Right atrium auricular region (tissue), 2 donors: ENCODE data around the gene HSF5. TPM values are rescaled to one million over a fixed set of nuclear protein-coding genes. Genes with fewer than 3 reads are reported as not detected.

Experiments used
- DNase-seq: peaks from one replicate; pipeline ENCODE4 v3.0.0-alpha.2; 2019; ENCODE audit warnings: low spot score
- H3K27ac ChIP-seq, 2 donors: fragments of 200-600 bp; sonication (generic); 1 replicate in 1 of 2; 2 replicates in 1 of 2; pipeline ENCODE4 v1.5.1; 2016 to 2019
- H3K27me3 ChIP-seq, 2 donors: fragments of 200-600 bp; sonication (generic); one replicate each; pipeline versions ENCODE4 v1.5.1 to v1.6.0; 2017 to 2019
- H3K36me3 ChIP-seq: fragments of 200-600 bp; sonication (generic); one replicate; pipeline ENCODE4 v1.5.1; 2016
- H3K4me1 ChIP-seq, 2 donors: fragments of 200-600 bp; sonication (generic); one replicate each; pipeline versions ENCODE4 v1.5.1 to v1.6.0; 2017 to 2019
- H3K4me3 ChIP-seq, 2 donors: fragments of 200-600 bp; sonication (generic); 1 replicate in 1 of 2; 2 replicates in 1 of 2; pipeline ENCODE4 v1.5.1; 2017 to 2019; ENCODE audit warnings: mild to moderate bottlenecking in 1 of 2, moderate library complexity in 1 of 2
- H3K9me3 ChIP-seq, 2 donors: fragments of 200-600 bp; sonication (generic); one replicate each; pipeline ENCODE4 v1.5.1; 2019
- total RNA-seq, 2 donors: library from RNA; depleted of rRNA; stranded (reverse); fragments of >200 nt; gene quantifications; one replicate each; pipeline ENCODE4 v1.1.0, GENCODE V29; 2016
- TF ChIP-seq, protein P1 (sequence below), 2 donors: fragments of 200-600 bp; sonication (generic); IDR thresholded peaks; one replicate each; pipeline ENCODE4 v1.5.1; 2019; ENCODE audit warnings: antibody characterized with exemption in 2 of 2

The HSF5 gene
- total RNA-seq, 2 donors from 2014 or later, result 0.08 TPM; not detected in 1

DNA sequence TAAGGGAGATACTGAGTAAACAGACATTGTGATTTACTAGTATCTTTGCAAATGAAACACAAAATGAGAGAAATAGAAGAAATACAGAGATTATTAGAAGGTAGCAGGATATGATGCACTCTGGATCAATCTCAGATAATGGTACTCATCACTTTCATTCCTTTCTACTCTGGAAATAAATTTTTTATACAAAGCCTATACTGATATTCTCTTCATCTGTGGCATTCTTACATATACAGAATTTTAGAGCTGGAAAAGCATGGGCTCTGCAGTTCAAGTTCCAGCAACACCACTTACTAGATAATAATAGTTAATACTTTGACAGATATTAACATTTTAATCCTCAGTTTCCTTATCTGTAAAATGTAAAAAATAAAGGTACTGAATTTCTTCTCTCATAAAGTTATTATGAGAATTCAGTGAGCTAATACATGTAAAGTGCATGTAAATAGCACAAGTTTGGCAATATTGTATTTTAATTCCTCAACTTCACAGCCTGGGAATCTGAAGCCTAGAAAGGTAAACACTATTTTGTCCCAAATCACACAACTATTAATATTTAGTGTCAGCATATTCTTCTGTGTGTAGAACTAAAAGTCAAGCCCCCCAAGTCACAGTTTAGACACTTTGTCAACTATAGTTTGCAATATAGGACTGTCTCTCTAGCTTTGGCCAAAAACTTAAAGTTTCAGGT is 77.3 kb downstream of the HSF5 start:
- no peaks in the 10 kb centered on the region for H3K36me3 ChIP-seq
- H3K4me1 ChIP-seq, result no peaks in the 10 kb centered on the region
- TF ChIP-seq, protein P1, sequence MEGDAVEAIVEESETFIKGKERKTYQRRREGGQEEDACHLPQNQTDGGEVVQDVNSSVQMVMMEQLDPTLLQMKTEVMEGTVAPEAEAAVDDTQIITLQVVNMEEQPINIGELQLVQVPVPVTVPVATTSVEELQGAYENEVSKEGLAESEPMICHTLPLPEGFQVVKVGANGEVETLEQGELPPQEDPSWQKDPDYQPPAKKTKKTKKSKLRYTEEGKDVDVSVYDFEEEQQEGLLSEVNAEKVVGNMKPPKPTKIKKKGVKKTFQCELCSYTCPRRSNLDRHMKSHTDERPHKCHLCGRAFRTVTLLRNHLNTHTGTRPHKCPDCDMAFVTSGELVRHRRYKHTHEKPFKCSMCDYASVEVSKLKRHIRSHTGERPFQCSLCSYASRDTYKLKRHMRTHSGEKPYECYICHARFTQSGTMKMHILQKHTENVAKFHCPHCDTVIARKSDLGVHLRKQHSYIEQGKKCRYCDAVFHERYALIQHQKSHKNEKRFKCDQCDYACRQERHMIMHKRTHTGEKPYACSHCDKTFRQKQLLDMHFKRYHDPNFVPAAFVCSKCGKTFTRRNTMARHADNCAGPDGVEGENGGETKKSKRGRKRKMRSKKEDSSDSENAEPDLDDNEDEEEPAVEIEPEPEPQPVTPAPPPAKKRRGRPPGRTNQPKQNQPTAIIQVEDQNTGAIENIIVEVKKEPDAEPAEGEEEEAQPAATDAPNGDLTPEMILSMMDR (IDR thresholded peaks at IDR 0.05), result no peak
- H3K9me3 ChIP-seq, result no peaks in the 10 kb centered on the region
- H3K4me3 ChIP-seq, result no peak overlapping the region
- no peaks in the 10 kb centered on the region for H3K27me3 ChIP-seq
- no peak overlapping the region for H3K27ac ChIP-seq
- no peak for DNase-seq

DNA sequence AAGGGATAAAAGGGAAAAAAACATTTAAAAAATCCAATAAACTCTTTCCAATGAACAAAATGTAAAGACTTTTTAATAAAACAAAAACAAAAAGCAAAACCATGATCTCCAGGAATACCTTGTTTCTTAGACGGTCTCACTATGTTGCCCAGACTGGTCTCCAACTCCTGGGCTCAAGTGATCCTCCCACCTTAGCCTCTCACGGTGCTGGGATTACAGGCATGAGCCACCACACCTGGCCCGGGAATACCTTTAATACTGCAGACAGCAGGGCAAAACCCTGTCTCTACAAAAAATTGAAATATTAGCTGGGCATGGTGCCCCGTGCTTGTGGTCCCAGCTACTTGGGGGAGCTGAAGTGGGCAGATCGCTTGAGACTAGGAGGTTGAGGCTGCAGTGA is 78.8 kb downstream of the HSF5 start:
- TF ChIP-seq, protein P1 (IDR thresholded peaks at IDR 0.05), result no peak
- no peak for DNase-seq
- no peaks in the 10 kb centered on the region for H3K4me1 ChIP-seq
- H3K9me3 ChIP-seq, result no peaks in the 10 kb centered on the region
- H3K4me3 ChIP-seq, result no peak overlapping the region
- H3K27me3 ChIP-seq, result no peaks in the 10 kb centered on the region
- H3K36me3 ChIP-seq, result no peaks in the 10 kb centered on the region
- no peak overlapping the region for H3K27ac ChIP-seq

DNA sequence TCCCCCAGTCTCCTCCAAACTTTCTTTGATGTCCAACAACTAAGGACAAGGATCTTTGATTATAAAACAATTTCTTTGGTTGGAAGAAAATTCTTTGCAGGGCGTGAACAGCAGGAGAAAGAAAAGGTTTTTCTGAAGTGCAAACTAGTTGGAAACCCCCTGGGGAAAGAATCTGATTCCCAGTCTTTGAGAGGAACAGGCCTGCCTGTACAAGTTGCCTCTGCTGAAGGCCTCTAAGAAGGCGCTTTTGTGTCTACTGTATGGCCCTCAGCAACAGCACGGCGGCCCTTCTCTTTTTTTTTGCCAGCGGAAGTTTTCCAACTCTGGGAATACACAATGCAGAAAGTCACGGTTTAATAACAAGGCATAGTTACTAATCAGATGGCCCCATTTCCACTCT is 84.9 kb downstream of the HSF5 start:
- H3K27me3 ChIP-seq, result no peaks in the 10 kb centered on the region
- H3K4me3 ChIP-seq, result no peak overlapping the region
- H3K4me1 ChIP-seq, result no peaks in the 10 kb centered on the region
- DNase-seq, result no peak
- no peaks in the 10 kb centered on the region for H3K9me3 ChIP-seq
- TF ChIP-seq, protein P1 (IDR thresholded peaks at IDR 0.05), result no peak
- no peak overlapping the region for H3K27ac ChIP-seq
- H3K36me3 ChIP-seq, result no peaks in the 10 kb centered on the region

DNA sequence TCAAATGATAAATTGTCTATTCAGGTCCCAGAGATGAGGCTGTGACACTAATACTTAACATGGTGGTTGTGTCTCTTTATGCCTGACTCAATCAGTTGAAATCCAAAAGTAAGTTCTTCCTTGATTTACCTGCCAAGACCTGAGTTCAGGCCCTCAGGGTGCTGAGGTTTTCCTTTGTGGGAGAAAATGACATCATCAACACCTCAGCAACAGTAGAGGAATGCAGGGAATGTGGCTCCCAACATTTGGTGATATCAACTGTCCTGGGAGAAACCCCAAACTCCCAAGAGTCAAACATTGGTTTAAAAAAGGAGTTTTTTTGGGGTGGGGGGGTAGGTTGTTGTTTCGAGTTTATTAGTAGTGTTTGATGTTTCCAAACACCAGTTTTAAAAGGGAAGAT is 85.5 kb downstream of the HSF5 start:
- Histone ChIP-seq H3K27me3 (no peaks in the 10 kb centered on the region), H3K27ac (no peak overlapping the region), H3K4me1 (no peaks in the 10 kb centered on the region), H3K36me3 (no peaks in the 10 kb centered on the region), H3K4me3 (no peak overlapping the region), H3K9me3 (no peaks in the 10 kb centered on the region)
- no peak for DNase-seq
- TF ChIP-seq, protein P1 (IDR thresholded peaks at IDR 0.05), result no peak

DNA sequence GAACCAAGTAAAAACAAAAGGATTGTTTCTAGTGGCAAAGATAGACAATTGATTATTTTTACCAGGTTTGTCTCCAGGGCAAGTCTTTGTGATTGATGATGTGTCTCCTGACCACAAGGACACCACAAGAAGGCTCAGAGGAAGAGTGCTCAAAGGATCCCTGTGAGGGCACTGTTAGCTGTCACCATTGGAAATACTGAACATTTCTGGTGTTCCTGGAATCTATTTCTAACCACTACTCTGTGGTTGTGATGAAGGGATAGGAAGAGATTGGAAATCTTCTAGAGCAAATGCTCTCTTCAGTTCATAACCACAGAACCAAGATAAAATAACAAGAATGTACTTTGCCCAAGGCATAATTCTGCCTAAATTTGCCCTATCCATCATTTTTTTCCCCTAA is 86.2 kb downstream of the HSF5 start:
- H3K4me1 ChIP-seq, result no peaks in the 10 kb centered on the region
- no peaks in the 10 kb centered on the region for H3K36me3 ChIP-seq
- H3K27me3 ChIP-seq, result no peaks in the 10 kb centered on the region
- H3K4me3 ChIP-seq, result no peak overlapping the region
- no peak for DNase-seq
- TF ChIP-seq, protein P1 (IDR thresholded peaks at IDR 0.05), result no peak
- H3K27ac ChIP-seq, result no peak overlapping the region
- H3K9me3 ChIP-seq, result no peaks in the 10 kb centered on the region

DNA sequence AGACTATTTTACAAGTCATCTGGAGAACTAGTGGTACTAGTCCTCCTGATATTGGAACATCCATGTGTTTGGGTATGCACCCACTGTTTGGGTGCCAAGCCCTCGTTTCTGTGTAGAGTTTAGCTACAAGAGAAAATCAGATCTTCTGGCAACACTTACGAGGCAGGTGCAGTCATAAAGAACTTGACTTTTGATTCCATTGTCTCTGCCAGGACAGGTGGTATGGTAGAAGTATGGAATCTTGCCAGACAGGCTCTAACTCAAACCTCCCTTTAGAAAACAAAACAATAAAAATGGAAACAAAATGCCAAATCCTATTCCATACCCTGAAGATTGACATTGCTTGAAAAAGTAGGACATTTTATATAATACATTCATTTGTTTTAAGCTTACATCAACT is 86.9 kb downstream of the HSF5 start:
- Histone ChIP-seq H3K27ac (no peak overlapping the region), H3K36me3 (no peaks in the 10 kb centered on the region), H3K27me3 (no peaks in the 10 kb centered on the region), H3K4me3 (no peak overlapping the region), H3K9me3 (no peaks in the 10 kb centered on the region), H3K4me1 (no peaks in the 10 kb centered on the region)
- no peak for DNase-seq
- TF ChIP-seq, protein P1 (IDR thresholded peaks at IDR 0.05), result no peak
